ENCODE measurements around the gene CDCP1.

CDCP1 gene

DNA sequence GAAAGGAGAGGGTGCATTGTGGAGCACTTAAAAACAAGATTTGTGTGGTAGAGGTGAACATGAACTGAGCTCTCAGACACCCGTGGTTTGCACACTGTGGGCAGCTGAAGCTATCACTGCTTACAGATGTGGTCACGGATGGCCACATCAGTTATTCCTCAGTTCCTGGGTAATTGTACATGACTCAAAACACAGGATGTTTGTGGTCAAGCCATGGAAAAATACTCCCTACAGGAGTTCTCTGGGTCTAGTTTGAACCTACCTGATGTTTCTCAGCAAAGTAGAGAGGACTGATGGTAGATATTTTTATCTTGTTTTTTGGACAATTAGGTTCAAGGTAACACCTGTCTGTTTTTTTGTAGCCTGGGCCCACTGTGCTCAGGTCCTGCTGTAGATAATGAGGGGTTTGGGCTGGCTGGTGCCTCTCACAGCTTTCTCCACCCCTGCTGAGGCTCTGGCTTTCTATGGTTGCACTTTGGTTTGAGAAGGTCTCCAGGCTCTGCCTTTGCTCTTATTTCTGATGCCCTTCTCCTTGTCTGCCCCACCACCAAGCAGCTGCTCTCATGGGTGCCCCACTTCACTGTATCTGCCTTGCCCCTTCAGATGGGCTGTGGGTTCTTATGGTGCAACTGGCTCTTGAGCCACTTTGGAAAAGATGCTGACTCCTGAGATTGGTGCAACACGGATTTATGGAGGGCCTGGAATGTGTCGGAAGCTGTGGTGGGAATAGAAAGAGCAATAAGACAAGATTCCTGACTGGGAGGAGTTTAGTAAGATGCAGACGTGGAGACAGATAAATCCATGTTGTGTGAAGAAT, 40.1 kb downstream of the CDCP1 start:
- no peaks in the 10 kb centered on the region for H3K27me3 ChIP-seq (ENCODE audit: insufficient read depth, low read length)
- H3K9me3 ChIP-seq (ENCODE audit: insufficient read depth, low read depth, low read length): no peaks in the 10 kb centered on the region
- H3K4me1 ChIP-seq (ENCODE audit: insufficient read depth, low read length): no peaks in the 10 kb centered on the region
- H3K27ac ChIP-seq (ENCODE audit: low read depth, low read length): no peak overlapping the region
- WGBS: 91% methylated on average over 5 of the region's 5 CpGs
- peaks cover 56% of the 10 kb centered on the region for H3K36me3 ChIP-seq (ENCODE audit: insufficient read depth, low read length)
- H3K4me3 ChIP-seq (ENCODE audit: low read length): no peak overlapping the region
- H3K9ac ChIP-seq (ENCODE audit: low read depth, low read length): no peak overlapping the region

DNA sequence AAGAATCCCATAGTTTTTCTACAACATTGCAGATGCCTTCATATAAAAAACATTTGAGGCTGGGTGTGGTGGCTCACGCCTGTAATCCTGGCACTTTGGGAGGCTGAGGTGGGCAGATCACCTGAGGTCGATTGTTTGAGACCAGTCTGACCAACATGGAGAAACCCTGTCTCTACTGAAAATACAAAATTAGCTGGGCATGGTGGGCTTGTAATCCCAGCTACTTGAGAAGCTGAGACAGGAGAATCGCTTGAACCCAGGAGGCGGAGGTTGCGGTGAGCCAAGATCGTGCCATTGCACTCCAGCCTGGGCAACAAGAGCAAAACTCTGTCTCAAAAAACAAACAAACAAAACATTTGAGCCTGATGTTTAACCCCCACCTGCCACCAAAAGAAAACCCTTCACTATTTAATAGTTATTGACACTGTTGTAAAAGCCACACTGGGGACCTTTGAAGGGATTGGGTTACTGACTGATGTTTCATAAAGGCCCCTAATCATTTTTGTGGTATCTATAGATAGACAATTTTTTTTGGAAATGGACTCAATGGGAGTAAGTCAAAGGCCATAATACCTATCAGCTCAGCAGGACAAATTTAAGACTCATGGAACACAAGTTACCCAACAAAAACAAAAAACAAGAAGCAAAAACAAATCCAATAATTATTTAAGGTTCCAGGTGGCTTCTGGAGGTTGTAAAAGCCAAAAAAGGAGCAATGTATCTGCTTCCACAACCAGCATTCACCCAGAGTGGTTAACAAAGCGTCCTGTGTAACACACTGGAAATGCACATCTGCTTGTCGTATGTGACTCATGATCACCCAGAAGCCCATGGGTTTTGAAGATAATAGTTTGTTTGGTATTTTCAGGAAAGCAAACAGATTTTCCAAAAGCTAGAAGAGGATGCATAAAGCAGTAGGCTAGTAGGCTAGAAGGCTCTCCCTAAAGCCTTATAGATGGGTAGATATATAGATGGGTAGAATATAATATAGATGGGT, 41.2 kb downstream of the CDCP1 start:
- Histone ChIP-seq H3K36me3 (ENCODE audit: insufficient read depth, low read length) (peaks cover 46% of the 10 kb centered on the region), H3K4me3 (ENCODE audit: low read length) (no peak overlapping the region), H3K27ac (ENCODE audit: low read depth, low read length) (no peak overlapping the region), H3K27me3 (ENCODE audit: insufficient read depth, low read length) (no peaks in the 10 kb centered on the region), H3K4me1 (ENCODE audit: insufficient read depth, low read length) (no peaks in the 10 kb centered on the region), H3K9me3 (ENCODE audit: insufficient read depth, low read depth, low read length) (no peaks in the 10 kb centered on the region), H3K9ac (ENCODE audit: low read depth, low read length) (no peak overlapping the region)
- 91% methylated on average over 8 of the region's 8 CpGs for WGBS

DNA sequence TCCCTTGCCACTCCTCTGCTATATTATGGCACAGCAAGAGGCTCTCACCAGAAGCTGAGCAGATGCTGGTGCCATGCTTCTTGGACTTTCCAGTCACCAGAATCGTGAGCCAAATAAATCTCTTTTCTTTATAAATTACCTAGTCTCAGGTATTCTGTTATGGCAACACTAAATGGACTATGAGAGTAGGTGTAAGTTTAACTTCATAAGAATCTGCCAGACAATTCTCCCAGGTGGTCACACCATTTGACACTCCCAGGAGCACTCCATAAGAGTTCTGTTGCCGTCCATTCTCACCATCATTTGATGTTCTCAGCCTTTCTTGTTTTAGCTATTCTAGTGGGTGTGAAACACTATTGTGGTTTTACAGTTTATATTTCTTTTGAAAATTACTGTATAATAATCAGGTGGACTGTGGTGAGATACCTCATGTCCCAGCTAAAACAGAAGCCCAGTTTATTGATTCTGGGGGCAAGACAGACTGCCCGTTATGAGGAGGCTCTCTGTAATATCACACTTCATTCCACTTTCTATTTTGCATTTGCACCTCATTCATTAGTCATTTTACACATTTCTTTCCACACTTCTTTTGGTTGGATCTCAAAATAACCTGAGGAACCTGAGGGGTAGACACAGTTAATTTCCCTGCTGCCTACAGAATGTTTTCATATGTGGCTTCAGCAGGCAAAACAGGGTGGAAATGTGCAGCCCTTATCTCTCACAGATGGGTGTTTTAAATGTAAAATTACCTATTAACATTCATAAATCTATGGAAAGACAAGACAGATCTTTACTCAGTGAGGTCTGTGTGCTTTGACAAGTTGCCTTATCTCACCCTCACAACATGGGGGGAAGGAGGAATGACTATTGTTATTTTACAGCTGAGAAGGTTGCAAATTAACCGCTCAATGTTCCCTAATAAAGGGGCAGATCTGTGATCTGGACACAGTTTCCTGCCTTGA, 42.1 kb downstream of the CDCP1 start:
- Histone ChIP-seq H3K9me3 (ENCODE audit: insufficient read depth, low read depth, low read length) (no peaks in the 10 kb centered on the region), H3K36me3 (ENCODE audit: insufficient read depth, low read length) (peaks cover 36% of the 10 kb centered on the region), H3K4me3 (ENCODE audit: low read length) (no peak overlapping the region), H3K4me1 (ENCODE audit: insufficient read depth, low read length) (no peaks in the 10 kb centered on the region), H3K27ac (ENCODE audit: low read depth, low read length) (no peak overlapping the region), H3K27me3 (ENCODE audit: insufficient read depth, low read length) (no peaks in the 10 kb centered on the region), H3K9ac (ENCODE audit: low read depth, low read length) (no peak overlapping the region)
- WGBS: 93% methylated on average over 3 of the region's 4 CpGs

DNA sequence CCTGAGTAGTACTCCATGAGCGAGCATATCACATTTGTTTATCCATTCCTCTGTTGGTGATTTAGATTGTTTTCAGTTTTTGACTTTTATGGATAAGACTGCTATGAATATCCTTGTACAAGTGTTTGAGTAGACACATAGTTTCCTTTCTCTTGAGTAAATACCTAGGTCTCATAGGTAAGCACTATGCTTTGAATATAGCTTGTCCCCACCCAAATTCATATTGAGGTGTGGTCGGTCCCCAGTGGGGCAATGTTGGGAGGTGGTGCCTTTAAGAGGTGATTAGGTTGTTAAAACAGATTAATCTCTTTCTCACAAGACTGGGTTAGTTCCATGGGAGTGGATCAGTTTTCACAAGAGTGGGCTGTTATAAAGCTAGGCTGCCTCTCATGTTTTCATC, 42.8 kb downstream of the CDCP1 start:
- WGBS: 100% methylated on average over 1 of the region's 2 CpGs
- Histone ChIP-seq H3K27ac (ENCODE audit: low read depth, low read length) (no peak overlapping the region), H3K4me3 (ENCODE audit: low read length) (no peak overlapping the region), H3K9ac (ENCODE audit: low read depth, low read length) (no peak overlapping the region), H3K27me3 (ENCODE audit: insufficient read depth, low read length) (no peaks in the 10 kb centered on the region), H3K9me3 (ENCODE audit: insufficient read depth, low read depth, low read length) (no peaks in the 10 kb centered on the region), H3K36me3 (ENCODE audit: insufficient read depth, low read length) (peaks cover 34% of the 10 kb centered on the region), H3K4me1 (ENCODE audit: insufficient read depth, low read length) (no peaks in the 10 kb centered on the region)

DNA sequence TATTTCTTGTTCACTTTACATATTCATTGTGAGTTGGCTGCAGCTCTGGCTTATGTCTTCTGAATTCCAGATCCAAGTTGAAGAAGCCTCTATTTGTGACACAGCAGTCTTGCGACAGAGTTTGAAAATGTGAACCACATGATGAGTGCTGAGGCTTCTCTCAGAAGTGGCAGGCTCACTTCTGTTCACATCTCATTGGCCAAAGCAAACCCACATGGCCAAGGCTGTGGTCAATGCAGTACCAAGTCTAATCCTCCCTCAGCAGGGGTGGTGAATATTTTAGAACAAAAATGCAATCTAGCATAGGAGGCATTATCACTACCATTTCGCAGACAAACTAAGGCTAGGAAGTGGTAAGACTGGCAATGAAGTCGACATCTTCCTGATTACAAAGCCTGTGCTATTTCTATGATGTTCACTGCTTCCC, 45.2 kb downstream of the CDCP1 start:
- no peak overlapping the region for H3K27ac ChIP-seq (ENCODE audit: low read depth, low read length)
- 96% methylated on average over 3 of the region's 3 CpGs for WGBS
- H3K36me3 ChIP-seq (ENCODE audit: insufficient read depth, low read length): peaks cover 22% of the 10 kb centered on the region
- no peaks in the 10 kb centered on the region for H3K4me1 ChIP-seq (ENCODE audit: insufficient read depth, low read length)
- no peak overlapping the region for H3K9ac ChIP-seq (ENCODE audit: low read depth, low read length)
- H3K27me3 ChIP-seq (ENCODE audit: insufficient read depth, low read length): no peaks in the 10 kb centered on the region
- no peak overlapping the region for H3K4me3 ChIP-seq (ENCODE audit: low read length)
- H3K9me3 ChIP-seq (ENCODE audit: insufficient read depth, low read depth, low read length): no peaks in the 10 kb centered on the region

DNA sequence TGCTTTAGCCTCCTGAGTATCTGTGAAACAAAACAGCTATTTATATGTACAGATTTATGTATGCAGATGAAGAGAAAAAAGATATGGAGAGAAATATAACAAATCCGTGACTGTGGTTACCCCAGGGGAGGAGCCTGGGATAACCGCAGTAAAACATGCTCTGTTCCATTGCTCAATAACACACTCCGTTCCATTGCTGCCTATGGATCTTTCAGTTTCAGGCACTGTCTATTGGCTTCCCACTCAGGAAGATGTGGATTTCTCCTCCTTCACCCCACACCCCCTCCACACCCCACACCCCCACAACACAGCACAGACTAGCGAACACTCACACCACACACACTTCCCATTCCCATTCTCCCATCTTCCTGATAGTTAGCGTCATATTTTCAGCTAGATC, 47.9 kb downstream of the CDCP1 start:
- H3K4me1 ChIP-seq (ENCODE audit: insufficient read depth, low read length): no peaks in the 10 kb centered on the region
- WGBS: 93% methylated on average over 5 of the region's 5 CpGs
- H3K27me3 ChIP-seq (ENCODE audit: insufficient read depth, low read length): no peaks in the 10 kb centered on the region

DNA sequence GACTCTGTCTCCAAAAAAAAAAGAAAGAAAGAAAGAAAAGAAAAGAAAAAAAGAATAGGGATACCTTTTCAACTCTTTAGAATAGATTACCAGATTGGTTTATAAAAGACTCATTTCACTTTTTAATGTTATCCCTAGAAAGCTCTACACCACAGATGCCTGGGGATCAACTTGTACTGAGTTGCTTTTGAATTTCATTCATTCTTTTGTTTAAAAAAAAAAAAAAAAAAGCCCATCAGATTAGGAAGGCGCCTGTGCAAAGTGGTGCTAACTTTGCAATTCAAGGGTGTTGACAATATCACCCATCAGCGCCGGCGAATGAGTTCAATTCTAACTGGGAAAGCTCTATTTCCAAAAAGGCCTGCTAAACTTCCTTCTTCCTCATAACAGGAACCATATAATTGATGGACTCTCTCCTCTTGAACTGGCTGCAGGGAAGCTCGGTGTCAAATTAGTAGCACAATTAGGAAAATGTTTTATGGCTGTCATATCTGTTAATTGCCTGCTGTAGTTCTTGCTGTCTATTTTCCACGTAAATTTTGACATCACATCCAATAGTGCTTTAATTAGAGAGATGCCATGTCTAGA, 48.8 kb downstream of the CDCP1 start:
- WGBS: 77% methylated on average over 6 of the region's 6 CpGs
- Histone ChIP-seq H3K9ac (ENCODE audit: low read depth, low read length) (no peak overlapping the region), H3K9me3 (ENCODE audit: insufficient read depth, low read depth, low read length) (no peaks in the 10 kb centered on the region), H3K4me3 (ENCODE audit: low read length) (no peak overlapping the region), H3K27me3 (ENCODE audit: insufficient read depth, low read length) (no peaks in the 10 kb centered on the region), H3K4me1 (ENCODE audit: insufficient read depth, low read length) (no peaks in the 10 kb centered on the region), H3K36me3 (ENCODE audit: insufficient read depth, low read length) (peaks cover 19% of the 10 kb centered on the region), H3K27ac (ENCODE audit: low read depth, low read length) (no peak overlapping the region)

More for the DNA sequence above, 47.9 kb downstream of the CDCP1 start:
- Histone ChIP-seq H3K9ac (ENCODE audit: low read depth, low read length) (no peak overlapping the region), H3K9me3 (ENCODE audit: insufficient read depth, low read depth, low read length) (no peaks in the 10 kb centered on the region), H3K4me3 (ENCODE audit: low read length) (no peak overlapping the region), H3K27ac (ENCODE audit: low read depth, low read length) (no peak overlapping the region), H3K36me3 (ENCODE audit: insufficient read depth, low read length) (peaks cover 15% of the 10 kb centered on the region)

DNA sequence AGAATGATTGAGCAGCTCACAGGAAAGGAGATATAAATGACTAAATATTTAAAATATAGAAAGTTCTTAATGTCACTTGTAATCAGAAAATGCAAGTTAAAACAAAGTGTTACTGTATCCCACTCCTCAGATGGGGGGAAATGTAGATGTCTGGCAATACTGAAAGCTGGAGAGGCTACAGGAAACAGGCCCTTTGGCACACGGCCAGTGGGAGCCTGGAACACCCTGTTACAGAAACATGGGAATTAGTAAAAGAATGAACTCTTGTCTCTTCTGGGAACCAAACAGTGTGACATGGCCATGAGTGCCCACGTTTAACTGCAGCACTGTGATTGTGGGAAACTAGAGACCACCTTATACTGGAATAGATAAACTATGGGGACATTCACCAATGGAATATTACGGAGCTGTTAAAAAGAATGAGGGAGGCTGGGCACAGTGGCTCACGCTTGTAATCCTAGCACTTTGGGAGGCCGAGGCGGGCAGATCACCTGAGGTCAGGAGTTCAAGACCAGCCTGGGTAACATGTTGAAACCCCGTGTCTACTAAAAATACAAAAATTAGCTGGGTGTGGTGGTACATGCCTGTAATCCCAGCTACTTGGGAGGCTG, 50.2 kb downstream of the CDCP1 start:
- H3K4me3 ChIP-seq (ENCODE audit: low read length): no peak overlapping the region
- H3K27ac ChIP-seq (ENCODE audit: low read depth, low read length): no peak overlapping the region
- H3K27me3 ChIP-seq (ENCODE audit: insufficient read depth, low read length): no peaks in the 10 kb centered on the region
- H3K4me1 ChIP-seq (ENCODE audit: insufficient read depth, low read length): no peaks in the 10 kb centered on the region
- H3K9me3 ChIP-seq (ENCODE audit: insufficient read depth, low read depth, low read length): 0 out of 2 replicates have a peak, but pooled peaks cover 1% of the 10 kb centered on the region
- peaks cover 29% of the 10 kb centered on the region for H3K36me3 ChIP-seq (ENCODE audit: insufficient read depth, low read length)
- no peak overlapping the region for H3K9ac ChIP-seq (ENCODE audit: low read depth, low read length)
- 90% methylated on average over 7 of the region's 7 CpGs for WGBS

DNA sequence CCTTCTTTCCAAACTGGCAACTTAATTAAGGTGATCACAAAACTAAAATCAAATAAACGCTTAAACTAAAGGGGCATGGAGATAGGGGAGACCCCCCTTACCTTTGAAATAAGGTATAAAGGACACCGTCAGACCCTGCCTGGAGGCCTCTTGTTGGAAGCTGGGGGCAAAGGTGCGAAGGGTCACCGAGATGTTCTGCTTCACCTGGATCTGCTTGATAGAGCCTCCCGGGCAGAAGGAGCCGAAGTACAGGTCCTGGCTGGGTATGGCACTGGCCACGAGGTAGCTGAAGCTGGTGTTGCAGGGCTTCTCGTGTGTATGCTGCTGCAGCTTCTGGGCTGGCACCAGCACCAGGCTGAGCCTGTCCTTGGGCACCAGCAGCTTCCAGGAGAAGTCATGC, 53.0 kb downstream of the CDCP1 start:
- Histone ChIP-seq H3K4me3 (ENCODE audit: low read length) (no peak overlapping the region), H3K27me3 (ENCODE audit: insufficient read depth, low read length) (no peaks in the 10 kb centered on the region), H3K4me1 (ENCODE audit: insufficient read depth, low read length) (no peaks in the 10 kb centered on the region), H3K9ac (ENCODE audit: low read depth, low read length) (no peak overlapping the region), H3K9me3 (ENCODE audit: insufficient read depth, low read depth, low read length) (0 out of 2 replicates have a peak, but pooled peaks cover 5% of the 10 kb centered on the region), H3K27ac (ENCODE audit: low read depth, low read length) (no peak overlapping the region), H3K36me3 (ENCODE audit: insufficient read depth, low read length) (peaks cover 56% of the 10 kb centered on the region)
- 91% methylated on average over 8 of the region's 8 CpGs for WGBS
